Mucosa of descending colon (tissue), 3 donors: ENCODE results near the gene EMD. TPM values are rescaled to one million over a fixed set of nuclear protein-coding genes. Genes with fewer than 3 reads are reported as not detected.

Experiments used
- ATAC-seq: fragments of 200-7000 bp; cut with Tn5 transposase; one replicate; pipeline ENCODE4 v1.9.1; 2020; ENCODE audit warnings: mild to moderate bottlenecking, moderate library complexity
- DNase-seq, 3 donors: peaks; one replicate each; pipeline ENCODE4 v3.0.0-alpha.2; 2020
- H3K36me3 ChIP-seq: fragments of 200-600 bp; one replicate; pipeline ENCODE4 v1.8.0; 2021; ENCODE audit warnings: low read depth, mild to moderate bottlenecking
- H3K4me1 ChIP-seq: fragments of 200-600 bp; one replicate; pipeline ENCODE4 v1.8.0; 2021; ENCODE audit warnings: low read depth, mild to moderate bottlenecking
- H3K4me3 ChIP-seq: fragments of 200-600 bp; one replicate; pipeline ENCODE4 v1.8.0; 2021; ENCODE audit warnings: mild to moderate bottlenecking
- H3K9me3 ChIP-seq: fragments of 200-600 bp; one replicate; pipeline ENCODE4 v1.8.0; 2021; ENCODE audit warnings: mild to moderate bottlenecking
- CTCF ChIP-seq: fragments of 200-600 bp; IDR thresholded peaks from one replicate; pipeline ENCODE4 v1.8.0; 2022; ENCODE audit warnings: antibody characterized with exemption, mild to moderate bottlenecking
- intact Hi-C, 2 donors: fragments of 100-400 bp; cut with DNase I in 1 of 2; cut with micrococcal nuclease in 1 of 2; formaldehyde crosslinking; loops; one replicate each; pipeline versions ENCODE4 v1.11.0 to v1.11.1; 2022; cut with DNase I, micrococcal nuclease
- total RNA-seq, 3 donors: library from RNA; stranded (reverse); fragmentation: NEBNext Ultra II Directional in 2 of 3; extraction: Animal tissue kit (Norgen Biotek cat#: 25700) in 2 of 3; gene quantifications; one replicate each; pipeline versions ENCODE4 v1.2.1 to v1.2.4, GENCODE V29; 2021 to 2023
- donor health status: DM: no; HTN: no; CAD: no; lungs with moderate emphysema.
- donor health status: DM: no; HTN: no; CAD: no.
- donor health status: DM: no; HTN: yes; CAD: no.

EMD gene
- total RNA-seq, 3 donors from 2014 or later, result 32.3 to 73.0 (median 41.0) TPM

- Histone ChIP-seq H3K4me3 (no peak overlapping the region), H3K9me3 (no peaks in the 10 kb centered on the region), H3K4me1 (peaks cover 4% of the 10 kb centered on the region), H3K36me3 (no peaks in the 10 kb centered on the region)
- TF ChIP-seq CTCF, result no peak
- DNase-seq (no peak), ATAC-seq (no peak)
- intact Hi-C loops, result no loop called here
These were observed 22.1 kb downstream of the EMD start for GRCh38 chrX:154401045-154401799.

- Histone ChIP-seq H3K9me3 (no peaks in the 10 kb centered on the region), H3K4me1 (peaks cover 4% of the 10 kb centered on the region), H3K4me3 (no peak overlapping the region), H3K36me3 (no peaks in the 10 kb centered on the region)
- intact Hi-C loops, result no loop called here
- no peak for ATAC-seq
- DNase-seq, result no peak
- TF ChIP-seq CTCF, result no peak
These were observed 23.0 kb downstream of the EMD start for GRCh38 chrX:154401918-154402621.

GRCh38 chrX:154402622-154403127 lies 23.6 kb downstream of the EMD start:
- H3K9me3 ChIP-seq, result no peaks in the 10 kb centered on the region
- H3K36me3 ChIP-seq, result no peaks in the 10 kb centered on the region
- no peak overlapping the region for H3K4me3 ChIP-seq
- ATAC-seq, result no peak
- H3K4me1 ChIP-seq, result peaks cover 4% of the 10 kb centered on the region
- no peak for TF ChIP-seq CTCF
- DNase-seq, result no peak
- intact Hi-C loops, result no loop called here

- Histone ChIP-seq H3K9me3 (no peaks in the 10 kb centered on the region), H3K36me3 (no peaks in the 10 kb centered on the region), H3K4me3 (no peak overlapping the region), H3K4me1 (peaks cover 5% of the 10 kb centered on the region)
- no peak for ATAC-seq
- DNase-seq, result no peak
- no peak for TF ChIP-seq CTCF
- intact Hi-C loops, result no loop called here
These were observed 24.1 kb downstream of the EMD start for GRCh38 chrX:154403192-154403591.

- Histone ChIP-seq H3K9me3 (no peaks in the 10 kb centered on the region), H3K36me3 (no peaks in the 10 kb centered on the region), H3K4me3 (no peak overlapping the region), H3K4me1 (peaks cover 9% of the 10 kb centered on the region)
- no peak for TF ChIP-seq CTCF
- DNase-seq (no peak), ATAC-seq (no peak)
- intact Hi-C loops, result no loop called here
These were observed 24.8 kb downstream of the EMD start for GRCh38 chrX:154403858-154404257.
